Breast epithelium (tissue), 3 donors: ENCODE data around the gene SSC5D.

ENCODE experiments used
- POLR2AphosphoS5 ChIP-seq, 3 donors: sonication (generic); formaldehyde crosslinking; IDR thresholded peaks; one replicate each; pipeline ENCODE4 v1.6.1; 2017; ENCODE audit warnings: antibody characterized with exemption in 3 of 3
- TF ChIP-seq, protein P1 (sequence below), 3 donors: fragments of 450-650 bp; IDR thresholded peaks; one replicate each; pipeline ENCODE4 v1.5.1; 2016 to 2017; ENCODE audit warnings: antibody characterized with exemption in 3 of 3, mild to moderate bottlenecking in 3 of 3, moderate library complexity in 3 of 3

DNA sequence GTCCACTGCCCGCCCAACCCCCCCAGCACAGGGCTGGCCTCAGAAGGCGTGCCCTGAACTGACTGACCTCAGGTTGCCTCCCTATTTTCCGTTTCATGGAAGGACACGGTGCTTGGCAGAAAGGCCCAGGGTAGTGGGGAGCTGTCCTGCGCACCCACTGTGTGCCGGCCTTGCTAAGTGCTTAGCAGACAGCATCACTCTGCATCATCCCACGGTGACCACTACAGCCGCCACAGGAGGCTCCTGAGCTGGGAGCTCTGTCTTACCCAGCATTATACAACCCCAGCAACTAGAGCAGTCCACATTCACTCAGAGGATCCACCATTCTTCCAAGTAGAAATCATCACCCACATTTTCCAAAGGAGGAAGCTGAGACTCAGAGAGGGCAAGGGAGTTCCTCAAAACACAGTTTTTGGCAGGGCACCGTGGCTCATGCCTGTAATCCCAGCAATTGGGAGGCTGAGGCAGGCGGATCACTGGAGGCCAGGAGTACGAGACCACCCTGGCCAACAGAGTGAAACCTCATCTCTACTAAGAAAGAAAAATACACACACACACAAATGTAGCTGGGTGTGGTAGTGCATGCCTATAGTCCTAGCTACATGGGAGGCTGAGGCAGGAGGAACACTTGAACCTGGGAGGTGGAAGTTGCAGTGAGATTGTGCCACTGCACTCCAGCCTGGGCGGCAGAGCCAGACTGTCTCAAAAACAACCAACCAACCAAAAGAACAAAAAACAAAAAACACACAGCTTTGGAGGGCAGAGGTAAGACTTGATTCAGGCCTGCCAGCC lies 47.1 kb downstream of the SSC5D start:
- TF ChIP-seq, protein P1, sequence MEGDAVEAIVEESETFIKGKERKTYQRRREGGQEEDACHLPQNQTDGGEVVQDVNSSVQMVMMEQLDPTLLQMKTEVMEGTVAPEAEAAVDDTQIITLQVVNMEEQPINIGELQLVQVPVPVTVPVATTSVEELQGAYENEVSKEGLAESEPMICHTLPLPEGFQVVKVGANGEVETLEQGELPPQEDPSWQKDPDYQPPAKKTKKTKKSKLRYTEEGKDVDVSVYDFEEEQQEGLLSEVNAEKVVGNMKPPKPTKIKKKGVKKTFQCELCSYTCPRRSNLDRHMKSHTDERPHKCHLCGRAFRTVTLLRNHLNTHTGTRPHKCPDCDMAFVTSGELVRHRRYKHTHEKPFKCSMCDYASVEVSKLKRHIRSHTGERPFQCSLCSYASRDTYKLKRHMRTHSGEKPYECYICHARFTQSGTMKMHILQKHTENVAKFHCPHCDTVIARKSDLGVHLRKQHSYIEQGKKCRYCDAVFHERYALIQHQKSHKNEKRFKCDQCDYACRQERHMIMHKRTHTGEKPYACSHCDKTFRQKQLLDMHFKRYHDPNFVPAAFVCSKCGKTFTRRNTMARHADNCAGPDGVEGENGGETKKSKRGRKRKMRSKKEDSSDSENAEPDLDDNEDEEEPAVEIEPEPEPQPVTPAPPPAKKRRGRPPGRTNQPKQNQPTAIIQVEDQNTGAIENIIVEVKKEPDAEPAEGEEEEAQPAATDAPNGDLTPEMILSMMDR (IDR thresholded peaks at IDR 0.05) = no peak
- TF ChIP-seq POLR2AphosphoS5 (IDR thresholded peaks at IDR 0.05) = no peak
